G401 (cell line): Measurements from ENCODE around the gene GAPDH. TPM values are rescaled to one million over a fixed set of nuclear protein-coding genes. Genes with fewer than 3 reads are reported as not detected.

Experiments used
- total RNA-seq: library from RNA; depleted of rRNA; stranded (reverse); fragments of >200 nt; shearing (Covaris generic); gene quantifications from 2 replicates; pipeline ENCODE4 v1.2.3, GENCODE V29; 2014; rRNA removed

The GAPDH gene
- total RNA-seq, 1 experiment from 2014 or later: 4,312 TPM

Other genes starting within 250 kb of the GAPDH start
- 0.06 and 0.14 TPM in 2 replicates for gene PLEKHG6, start 223.8 kb upstream of the GAPDH start, total RNA-seq
- 87.6 and 118 TPM in 2 replicates for gene TNFRSF1A, start 192.4 kb upstream of the GAPDH start, total RNA-seq
- gene SCNN1A, start 159.0 kb upstream of the GAPDH start, total RNA-seq: 28.7 and 67.9 TPM in 2 replicates
- gene LTBR, start 150.4 kb upstream of the GAPDH start, total RNA-seq: 0.86 and 10.1 TPM in 2 replicates
- not detected in 2 replicates for gene CD27, start 89.6 kb upstream of the GAPDH start, total RNA-seq
- 0.25 TPM in 1 of 2 replicates, not detected in the other for gene TAPBPL, start 82.5 kb upstream of the GAPDH start, total RNA-seq
- gene VAMP1, start 63.8 kb upstream of the GAPDH start, total RNA-seq: 7.6 and 9.3 TPM in 2 replicates
- gene MRPL51, start 41.3 kb upstream of the GAPDH start, total RNA-seq: 363 and 396 TPM in 2 replicates
- gene NCAPD2, start 40.4 kb upstream of the GAPDH start, total RNA-seq: 86.1 and 102 TPM in 2 replicates
- 11.7 and 13.2 TPM in 2 replicates for gene IFFO1, start 21.5 kb downstream of the GAPDH start, total RNA-seq
- gene NOP2, start 33.8 kb downstream of the GAPDH start, total RNA-seq: 45.5 and 70.7 TPM in 2 replicates
- 374 and 375 TPM in 2 replicates for gene CHD4, start 72.9 kb downstream of the GAPDH start, total RNA-seq
- 0.03 TPM in 1 of 2 replicates, not detected in the other for gene LPAR5, start 101.4 kb downstream of the GAPDH start, total RNA-seq
- not detected in 2 replicates for gene ACRBP, start 112.9 kb downstream of the GAPDH start, total RNA-seq
- 33.0 and 47.7 TPM in 2 replicates for gene ING4, start 128.6 kb downstream of the GAPDH start, total RNA-seq
- gene ZNF384, start 154.9 kb downstream of the GAPDH start, total RNA-seq: 14.9 and 25.5 TPM in 2 replicates
- gene PIANP, start 166.3 kb downstream of the GAPDH start, total RNA-seq: 0.44 and 4.4 TPM in 2 replicates
- gene COPS7A, start 189.5 kb downstream of the GAPDH start, total RNA-seq: 47.0 and 47.6 TPM in 2 replicates
- gene MLF2, start 218.6 kb downstream of the GAPDH start, total RNA-seq: 342 and 364 TPM in 2 replicates
- 259 and 267 TPM in 2 replicates for gene PTMS, start 231.8 kb downstream of the GAPDH start, total RNA-seq
- gene LAG3, start 238.0 kb downstream of the GAPDH start, total RNA-seq: 0.31 and 0.58 TPM in 2 replicates